HG03108 (cell line): ENCODE measurements around the gene FAM78B.

Source experiments
- ATAC-seq: cut with Tn5 transposase; IDR thresholded peaks from one replicate; pipeline ENCODE4 v1.9.1; 2021; ENCODE audit warnings: moderate library complexity; ENCODE audit not compliant: unreplicated experiment

Gene FAM78B, protein sequence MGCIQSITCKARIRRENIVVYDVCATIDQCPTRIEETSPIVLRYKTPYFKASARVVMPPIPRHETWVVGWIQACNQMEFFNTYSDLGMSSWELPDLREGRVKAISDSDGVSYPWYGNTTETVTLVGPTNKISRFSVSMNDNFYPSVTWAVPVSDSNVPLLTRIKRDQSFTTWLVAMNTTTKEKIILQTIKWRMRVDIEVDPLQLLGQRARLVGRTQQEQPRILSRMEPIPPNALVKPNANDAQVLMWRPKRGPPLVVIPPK

GRCh38 chr1:166166698-166167571, at the start of gene FAM78B:
Gene FAM78B, minus strand, starts transcription at chr1:166167001. Its CDS starts 753 bp downstream, at chr1:166166248.
- ATAC-seq, result peak; percentile 42

GRCh38 chr1:166202546-166202945, 35.7 kb upstream of the FAM78B start:
- ATAC-seq, result no peak

DNA sequence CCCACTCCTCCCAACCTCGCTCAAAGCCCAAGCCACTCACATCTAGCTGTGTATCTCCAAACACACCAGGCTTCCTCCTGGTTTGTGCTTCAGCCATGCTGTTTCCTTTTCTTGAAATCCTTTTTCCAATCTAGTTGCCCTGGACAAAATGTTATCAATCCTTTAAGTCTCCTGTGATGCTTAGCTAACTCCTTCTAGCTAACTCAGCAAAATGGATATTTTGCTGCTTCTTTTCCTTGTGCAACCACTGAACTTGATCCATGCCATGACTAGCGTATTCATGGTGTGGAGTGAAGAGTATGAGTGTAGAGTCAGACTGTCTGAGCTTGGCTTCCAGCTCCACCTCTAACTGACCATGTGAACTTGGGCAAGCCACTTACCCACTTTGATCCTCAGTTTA, 33.9 kb upstream of the FAM78B start:
- no peak for ATAC-seq

- ATAC-seq, result no peak
Measured at GRCh38 chr1:166197597-166197996, 30.8 kb upstream of the FAM78B start.

GRCh38 chr1:166197141-166197540, 30.3 kb upstream of the FAM78B start:
- ATAC-seq, result no peak

- ATAC-seq, result no peak
Measured at GRCh38 chr1:166193057-166193698, 26.4 kb upstream of the FAM78B start.

DNA sequence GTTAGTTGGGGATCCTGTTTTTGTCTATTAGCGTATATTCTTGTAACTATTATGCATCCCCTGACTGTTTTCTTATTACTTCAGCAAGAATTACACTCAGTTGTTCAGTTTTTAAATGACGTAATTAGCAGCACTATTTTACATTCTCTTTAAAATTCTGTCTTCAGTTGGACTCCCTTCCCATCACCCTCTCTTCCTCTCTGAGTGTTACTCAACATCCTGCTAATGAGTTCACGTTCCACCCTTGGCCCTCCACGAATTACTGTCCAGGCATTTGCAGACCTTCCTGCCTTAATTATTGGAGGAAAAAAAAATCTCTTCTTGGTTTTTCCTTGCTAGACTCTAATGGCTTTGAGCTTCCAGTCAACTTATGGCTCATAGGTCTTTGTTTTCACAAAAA, 23.6 kb upstream of the FAM78B start:
- no peak for ATAC-seq

GRCh38 chr1:166189126-166189525, 22.3 kb upstream of the FAM78B start:
- no peak for ATAC-seq

- ATAC-seq, result no peak
Measured at GRCh38 chr1:166185526-166185925, 18.7 kb upstream of the FAM78B start.

GRCh38 chr1:166184897-166185296, 18.1 kb upstream of the FAM78B start:
- ATAC-seq, result no peak

DNA sequence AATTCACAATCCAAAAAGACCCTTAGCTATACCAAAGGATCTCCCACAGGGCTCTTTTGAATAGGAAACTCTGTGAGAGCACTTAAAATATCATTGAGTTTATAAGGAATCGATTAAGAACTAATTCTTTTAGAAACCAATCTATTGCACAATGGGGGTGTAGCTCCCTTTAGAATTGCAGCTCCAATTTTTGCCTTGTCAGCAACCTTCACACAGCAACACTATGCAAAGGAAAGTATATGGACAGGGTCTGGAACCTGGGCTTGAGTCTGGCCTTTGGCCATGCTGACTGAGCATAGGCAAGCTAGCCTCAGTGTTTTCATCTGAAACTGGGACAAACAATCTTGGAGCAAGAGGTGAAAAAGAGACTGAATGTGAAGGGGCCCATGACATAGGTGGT, 17.2 kb upstream of the FAM78B start:
- ATAC-seq, result no peak

- ATAC-seq, result no peak
Measured at GRCh38 chr1:166182281-166182680, 15.5 kb upstream of the FAM78B start.

DNA sequence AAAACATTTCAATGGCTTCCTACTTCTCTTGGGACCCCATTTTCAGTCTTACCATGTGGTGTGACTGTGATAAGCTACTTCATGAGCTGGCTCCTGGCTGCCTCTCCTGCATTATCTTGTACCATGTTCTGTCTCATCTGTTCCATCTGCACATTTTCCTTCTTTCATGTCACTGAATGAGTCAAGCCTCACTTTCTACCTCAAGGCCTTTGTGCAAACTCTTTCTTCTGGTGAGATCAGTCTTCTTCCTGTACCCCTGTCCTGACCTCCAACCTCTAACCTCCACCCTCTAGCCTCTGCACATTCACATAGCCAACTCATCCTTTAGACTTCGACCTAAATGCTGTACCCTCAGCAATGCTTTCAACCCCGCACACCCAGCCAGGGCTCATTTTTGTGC, 9.6 kb upstream of the FAM78B start:
- no peak for ATAC-seq

- no peak for ATAC-seq
Measured at GRCh38 chr1:166175032-166175431, 8.2 kb upstream of the FAM78B start.

- no peak for ATAC-seq
Measured at GRCh38 chr1:166174108-166174507, 7.3 kb upstream of the FAM78B start.

DNA sequence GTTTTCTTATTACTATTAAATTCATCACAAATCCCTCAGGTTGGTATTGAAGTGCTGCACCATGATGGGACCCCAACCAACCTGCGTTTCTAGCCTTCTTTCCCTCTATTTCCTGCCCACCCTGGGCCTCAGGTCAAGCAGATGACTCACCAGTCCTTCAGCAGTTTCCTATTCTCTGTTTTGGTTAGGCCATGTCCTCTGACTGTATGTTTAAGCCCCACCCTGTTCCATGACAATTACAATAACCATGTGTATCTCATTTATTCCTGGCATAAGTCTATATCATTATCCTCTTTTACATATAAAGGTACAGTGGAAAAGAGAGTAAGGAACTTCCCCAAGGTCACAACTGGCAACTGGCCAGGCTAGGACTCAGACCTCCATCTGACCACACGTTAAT, 5.3 kb upstream of the FAM78B start:
- ATAC-seq, result no peak

GRCh38 chr1:166170726-166171125, 3.9 kb upstream of the FAM78B start:
- no peak for ATAC-seq

DNA sequence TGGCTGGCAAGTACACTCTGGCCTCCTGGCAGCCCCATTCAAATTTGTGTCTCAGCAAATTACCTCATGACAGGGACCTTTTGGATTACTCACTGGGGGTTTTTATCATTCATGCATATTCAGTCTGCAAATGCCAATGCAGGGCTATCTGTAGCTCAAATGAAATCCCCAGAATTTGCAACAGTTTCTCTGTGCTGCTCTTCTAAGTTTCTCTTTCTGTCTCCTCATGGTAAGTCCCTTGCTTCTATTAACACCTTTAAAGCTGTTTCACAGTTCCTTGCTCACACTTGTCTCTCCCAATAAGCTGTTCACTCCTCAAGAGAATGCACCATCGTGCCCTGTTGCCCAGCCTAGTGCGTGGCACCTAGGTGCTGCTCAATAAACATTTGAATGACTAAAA, 3.3 kb upstream of the FAM78B start:
- ATAC-seq, result peak; percentile 49

- no peak for ATAC-seq
Measured at GRCh38 chr1:166169182-166169581, 2.4 kb upstream of the FAM78B start.

DNA sequence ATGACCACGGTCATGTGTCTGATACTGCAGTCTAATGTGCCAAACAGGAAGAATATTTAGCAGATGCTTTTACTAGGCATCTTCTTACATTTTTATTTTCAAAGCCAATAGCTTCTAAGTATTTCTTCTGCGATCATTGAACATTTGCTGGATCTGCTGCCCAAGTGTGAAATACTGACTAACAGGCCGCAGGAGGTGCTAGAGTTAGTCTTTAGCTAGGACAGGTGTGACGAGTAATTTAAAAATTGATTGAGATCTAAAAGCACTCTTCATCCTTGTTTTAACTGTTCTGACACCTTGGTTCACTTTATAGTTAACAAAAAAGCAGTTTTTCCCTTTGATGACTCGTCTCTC, 748 bp upstream of the FAM78B start:
- no peak for ATAC-seq

DNA sequence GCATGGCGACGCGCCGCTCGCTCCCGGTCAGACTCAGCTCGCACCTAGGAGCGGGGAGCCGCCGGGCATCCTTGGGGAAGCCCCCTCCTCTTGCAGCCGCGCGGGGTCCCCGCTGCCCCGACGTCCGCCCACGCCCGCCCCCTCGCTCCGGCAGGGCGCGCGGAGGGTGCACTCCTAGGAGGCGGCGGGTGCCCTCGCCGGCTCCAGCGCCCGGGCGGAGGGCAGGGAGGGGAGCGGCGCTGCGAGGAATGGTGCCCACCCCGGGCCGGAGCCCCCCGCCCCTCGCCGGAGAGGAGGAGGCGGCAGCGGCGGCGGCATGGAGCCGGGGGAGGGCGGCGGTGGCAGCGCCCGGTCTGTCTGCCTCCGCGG, 488 bp downstream of the FAM78B start:
- peak; percentile 3 for ATAC-seq
